M059J (cell line): Measurements from ENCODE around the gene SIK2. TPM values are rescaled to one million over a fixed set of nuclear protein-coding genes. Genes with fewer than 3 reads are reported as not detected.

Experiments used
- DNase-seq: peaks from one replicate; pipeline ENCODE4 v3.0.0-alpha.2; 2012; ENCODE audit warnings: low read depth
- total RNA-seq: library from RNA; depleted of rRNA; stranded (reverse); fragments of >200 nt; shearing (Covaris generic); gene quantifications from 2 replicates; pipeline ENCODE4 v1.2.3, GENCODE V29; 2014

SIK2 gene
- total RNA-seq, 1 experiment from 2014 or later, result 19.4 TPM

DNA sequence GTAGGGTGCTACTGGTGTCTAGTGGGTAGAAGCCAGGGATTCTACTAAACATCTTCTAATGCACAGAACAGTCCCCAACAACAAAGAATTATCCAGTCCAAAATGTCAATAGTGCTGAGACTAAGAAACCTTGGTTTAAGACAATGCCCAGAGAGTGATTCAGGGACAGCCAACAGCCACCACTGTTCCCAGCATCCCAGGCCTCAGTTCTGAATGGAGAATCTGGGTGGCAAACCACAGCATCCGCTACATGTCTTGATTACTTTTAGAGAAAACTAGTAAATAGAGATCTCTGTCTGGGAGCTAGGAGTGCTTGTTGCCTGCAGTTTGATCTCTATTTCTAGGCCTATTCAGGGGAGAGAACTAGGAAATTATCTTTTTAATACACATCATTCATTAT lies 20.9 kb upstream of the SIK2 start:
- DNase-seq, result no peak

DNA sequence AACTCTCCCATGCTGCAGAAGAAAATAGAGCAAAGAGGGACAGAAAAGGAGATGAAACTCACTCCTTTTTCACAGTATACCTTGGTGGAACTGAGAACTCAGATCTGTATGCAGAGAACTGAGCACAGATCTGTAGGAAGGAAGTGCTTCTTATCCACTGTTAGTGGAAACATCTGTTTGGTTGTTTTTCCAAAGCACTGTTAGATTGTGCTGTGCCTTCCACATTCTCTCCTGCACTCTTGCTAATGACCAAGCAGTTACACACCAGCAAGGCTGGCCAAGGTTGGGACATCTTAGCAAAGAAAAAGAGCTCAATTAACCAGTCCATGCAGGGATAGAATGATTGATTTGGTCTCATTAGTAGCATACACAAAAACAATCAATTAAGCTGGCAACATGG lies 20.1 kb upstream of the SIK2 start:
- no peak for DNase-seq

DNA sequence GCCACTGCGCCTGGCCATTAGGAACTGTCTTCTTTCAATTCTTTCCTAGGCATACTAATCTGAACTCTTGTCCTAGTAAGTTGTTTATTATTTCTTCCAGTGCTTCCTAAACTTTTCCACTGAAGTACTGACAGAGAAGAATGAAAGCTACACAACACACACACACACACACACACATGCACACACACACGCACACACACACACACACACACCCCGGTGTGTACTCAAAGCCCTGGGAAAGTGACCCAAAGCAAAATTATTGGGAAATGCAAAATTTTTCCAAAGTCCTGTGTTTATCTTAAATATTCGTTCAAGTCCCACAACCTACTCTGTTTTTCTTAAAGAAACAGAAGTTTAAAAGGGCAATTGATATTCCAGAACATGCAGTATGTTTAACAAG lies 19.4 kb upstream of the SIK2 start:
- DNase-seq, result no peak

DNA sequence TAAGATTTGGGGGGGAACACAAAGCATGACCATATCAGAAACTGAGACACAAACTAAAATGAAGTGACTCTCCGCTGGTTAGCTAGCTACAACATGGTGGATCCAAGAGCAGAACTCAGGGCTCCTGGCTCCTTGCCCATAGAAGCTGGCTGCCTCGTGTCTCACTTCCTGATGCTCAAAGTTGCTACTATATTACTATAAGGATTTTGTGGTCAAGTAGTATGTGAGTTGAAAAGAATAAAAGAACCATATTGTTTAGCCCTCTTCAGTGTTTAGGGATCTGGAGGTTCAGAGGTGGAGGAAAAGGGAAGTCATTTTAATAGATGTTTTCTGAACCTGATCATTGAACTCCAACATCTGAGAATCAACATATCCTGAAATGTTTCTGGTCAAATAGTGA lies 16.9 kb upstream of the SIK2 start:
- DNase-seq, result peak; percentile 80

DNA sequence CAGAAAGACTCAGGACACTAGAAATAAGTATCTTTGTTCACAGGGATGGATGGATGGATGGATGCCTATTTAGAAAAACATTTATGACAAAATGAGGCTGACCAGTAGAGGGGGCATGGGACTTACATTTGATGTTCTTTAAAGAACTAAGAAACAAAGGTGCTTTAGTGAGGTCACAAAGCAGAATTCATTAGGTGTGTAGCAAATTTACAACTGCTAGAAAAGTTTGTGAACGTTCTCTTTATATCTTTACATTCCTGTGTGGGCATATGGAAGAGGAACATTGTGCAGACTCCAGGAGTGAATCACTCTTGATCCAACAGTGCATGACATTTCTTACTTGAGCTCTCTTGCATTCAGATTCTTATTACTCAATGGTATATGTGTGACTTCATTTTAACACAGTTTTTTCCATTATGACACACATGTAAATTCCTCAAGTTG lies 15.8 kb upstream of the SIK2 start:
- peak; percentile 64 for DNase-seq

DNA sequence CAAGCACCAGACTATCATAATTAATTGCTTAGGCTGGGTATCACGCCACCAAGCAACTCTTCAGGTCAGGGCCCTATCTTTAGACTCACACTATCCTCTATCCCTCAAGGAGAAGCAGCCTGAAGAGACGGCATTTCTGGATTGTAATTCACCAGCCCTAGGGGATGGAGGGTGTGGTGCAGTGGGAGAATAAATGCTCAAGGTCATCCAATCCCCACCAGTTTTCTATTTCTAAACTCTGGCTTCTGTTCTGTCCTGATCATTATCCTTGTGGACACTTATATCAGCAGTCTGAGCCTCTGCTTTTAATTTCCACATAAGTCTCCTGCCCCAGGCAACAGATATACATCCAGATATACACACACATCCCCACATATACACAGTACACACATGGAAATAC lies 13.1 kb upstream of the SIK2 start:
- no peak for DNase-seq

DNA sequence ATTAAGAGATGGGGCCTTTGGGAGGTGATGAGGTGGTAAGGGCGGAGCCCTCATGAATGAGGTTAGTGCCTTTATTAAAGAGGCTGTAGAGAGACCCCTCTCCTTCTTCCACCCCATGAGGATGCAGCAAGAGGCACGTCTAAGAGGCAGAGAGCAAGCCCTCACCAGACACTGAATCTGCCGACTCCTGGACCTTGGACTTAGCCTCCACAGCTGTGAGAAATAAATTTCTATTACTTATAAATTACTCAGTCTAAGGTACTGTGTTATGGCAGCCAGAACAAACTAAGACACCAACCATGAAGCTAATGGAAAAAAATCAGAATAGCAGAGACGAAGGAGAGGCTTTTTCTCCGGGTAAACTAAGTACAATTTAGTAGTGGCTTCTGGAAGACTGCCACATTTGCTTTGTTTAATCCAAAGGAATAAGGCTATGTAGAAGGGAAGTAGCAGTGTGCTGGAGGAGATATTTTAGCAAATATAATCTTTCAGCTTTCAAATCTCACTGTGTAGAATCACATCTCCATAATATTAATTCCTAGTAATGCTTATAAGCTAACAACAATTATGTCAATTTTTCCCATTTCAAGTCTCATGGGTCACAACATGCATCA lies 12.3 kb upstream of the SIK2 start:
- DNase-seq, result no peak

DNA sequence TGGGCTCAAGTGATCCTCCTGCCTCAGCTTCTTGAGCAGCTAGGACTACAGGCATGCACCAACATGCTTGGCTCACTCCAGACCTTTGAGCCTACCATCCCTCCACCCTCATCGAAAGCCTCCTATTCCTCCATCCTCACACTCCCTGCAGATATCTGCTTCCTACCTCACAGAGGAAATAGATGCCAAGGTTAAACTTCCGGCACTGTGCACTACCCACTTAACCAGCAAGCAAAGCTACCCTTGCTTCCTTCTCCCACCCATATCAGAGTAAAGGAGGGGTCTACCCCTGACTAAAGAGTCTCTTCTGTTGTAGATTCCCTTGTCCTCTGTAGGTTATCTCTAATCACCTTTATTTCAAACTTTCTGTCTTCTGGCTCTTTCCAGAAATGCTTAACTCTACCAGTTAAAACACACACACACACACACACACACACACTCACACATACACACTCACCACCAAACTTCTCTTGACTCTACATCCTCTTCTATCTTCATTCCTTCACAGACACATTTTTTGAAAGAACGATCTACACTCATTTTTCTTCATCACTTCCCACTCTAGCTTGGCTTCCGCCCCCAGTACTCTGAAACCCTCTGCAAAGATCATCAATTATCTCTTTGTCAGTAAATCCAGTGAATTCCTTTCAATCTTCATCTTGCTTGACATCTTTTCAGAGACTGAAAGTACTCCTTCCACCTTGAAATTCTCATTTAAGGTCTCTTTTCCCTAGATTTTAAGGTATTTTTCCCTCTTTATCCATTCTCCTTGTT lies 10.9 kb upstream of the SIK2 start:
- no peak for DNase-seq

DNA sequence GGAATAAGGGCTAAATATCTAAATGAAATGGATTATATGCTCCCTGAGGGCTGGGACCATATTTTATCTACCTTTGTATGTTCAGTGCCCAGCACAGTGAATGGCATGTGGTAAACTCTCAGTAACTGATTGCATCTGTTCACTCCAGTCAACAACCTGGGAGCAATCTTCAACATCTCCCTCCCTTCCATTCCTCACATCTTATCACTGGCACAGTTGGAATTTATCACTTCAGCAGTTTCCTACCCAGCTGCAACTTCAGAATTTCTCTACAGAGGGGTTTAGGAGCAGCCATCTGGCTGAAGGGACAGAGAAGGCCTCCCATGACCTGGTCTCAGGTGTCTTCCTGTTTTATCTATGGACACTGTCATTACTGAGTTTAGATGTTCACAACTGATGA lies 9.8 kb upstream of the SIK2 start:
- DNase-seq, result no peak

DNA sequence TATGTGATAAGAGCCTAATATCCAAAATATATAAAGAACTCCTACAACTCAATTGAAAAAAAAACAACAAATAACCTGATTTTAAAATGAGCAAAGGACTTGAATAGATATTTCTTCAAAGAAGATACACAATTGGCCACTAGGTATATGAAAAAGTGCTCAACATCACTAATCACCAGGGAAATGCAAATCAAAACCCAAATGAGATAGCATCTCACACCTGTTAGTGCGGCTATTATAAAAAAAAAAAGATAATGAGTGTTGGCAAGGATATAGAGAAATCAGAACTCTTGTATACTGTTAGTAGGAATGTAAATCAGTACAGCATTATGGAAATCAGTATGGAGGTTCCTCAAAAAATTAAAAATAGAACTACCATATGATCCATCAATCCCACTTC lies 5.9 kb upstream of the SIK2 start:
- no peak for DNase-seq

DNA sequence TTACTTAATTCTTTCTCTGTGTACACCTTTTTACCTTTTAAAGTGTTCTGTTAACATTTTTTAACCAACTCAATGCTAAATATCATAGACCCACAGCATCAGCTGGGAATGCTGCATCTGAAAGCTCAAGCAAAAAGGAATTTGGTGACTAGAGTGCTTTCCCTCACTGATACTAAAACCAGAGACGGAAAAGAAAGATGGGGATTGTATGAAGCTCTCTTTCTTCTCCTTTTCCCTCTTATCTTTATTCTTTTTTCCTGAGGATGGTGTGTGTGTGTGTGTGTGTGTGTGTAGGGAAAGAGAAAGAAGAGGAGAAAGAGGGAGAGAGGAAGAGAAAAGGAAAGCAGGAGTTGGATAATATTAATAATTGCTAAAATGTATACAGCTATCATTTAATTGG lies 4.1 kb upstream of the SIK2 start:
- no peak for DNase-seq

DNA sequence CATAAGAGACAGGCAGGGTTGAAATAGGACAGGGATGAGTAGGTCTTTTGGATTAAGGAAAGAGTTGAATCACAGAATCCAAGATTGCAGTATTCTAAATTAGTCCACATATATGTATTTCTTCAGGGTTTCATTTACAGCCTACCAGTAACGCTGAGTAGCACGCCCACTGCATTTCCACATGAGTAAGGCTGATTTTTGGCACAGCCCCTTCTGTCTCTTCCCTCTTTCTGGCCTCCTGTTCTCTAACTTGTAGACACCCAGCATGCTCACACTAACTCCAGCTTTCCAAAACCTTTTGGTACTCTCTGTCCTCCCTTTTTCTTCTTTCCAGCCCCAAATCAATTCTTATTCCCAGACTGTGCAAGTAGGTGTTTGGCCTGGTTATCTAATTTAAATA lies 3.7 kb upstream of the SIK2 start:
- DNase-seq, result no peak

DNA sequence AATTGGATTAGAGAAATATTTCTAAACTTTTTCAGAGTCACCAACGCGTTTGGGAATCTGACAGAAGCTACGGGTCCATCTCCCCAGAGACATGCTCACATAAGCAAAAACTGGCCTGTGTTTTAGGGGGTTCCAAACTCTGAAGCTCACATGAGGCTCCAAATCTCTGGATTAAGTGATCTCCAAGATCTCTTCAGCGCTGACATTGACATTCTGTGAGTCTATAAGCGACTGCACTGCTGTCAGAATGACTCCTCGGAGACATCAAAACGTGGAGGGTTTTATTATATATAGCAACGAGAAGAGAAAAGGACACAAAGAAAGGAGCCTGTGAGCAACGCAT lies 642 bp upstream of the SIK2 start:
- no peak for DNase-seq

DNA sequence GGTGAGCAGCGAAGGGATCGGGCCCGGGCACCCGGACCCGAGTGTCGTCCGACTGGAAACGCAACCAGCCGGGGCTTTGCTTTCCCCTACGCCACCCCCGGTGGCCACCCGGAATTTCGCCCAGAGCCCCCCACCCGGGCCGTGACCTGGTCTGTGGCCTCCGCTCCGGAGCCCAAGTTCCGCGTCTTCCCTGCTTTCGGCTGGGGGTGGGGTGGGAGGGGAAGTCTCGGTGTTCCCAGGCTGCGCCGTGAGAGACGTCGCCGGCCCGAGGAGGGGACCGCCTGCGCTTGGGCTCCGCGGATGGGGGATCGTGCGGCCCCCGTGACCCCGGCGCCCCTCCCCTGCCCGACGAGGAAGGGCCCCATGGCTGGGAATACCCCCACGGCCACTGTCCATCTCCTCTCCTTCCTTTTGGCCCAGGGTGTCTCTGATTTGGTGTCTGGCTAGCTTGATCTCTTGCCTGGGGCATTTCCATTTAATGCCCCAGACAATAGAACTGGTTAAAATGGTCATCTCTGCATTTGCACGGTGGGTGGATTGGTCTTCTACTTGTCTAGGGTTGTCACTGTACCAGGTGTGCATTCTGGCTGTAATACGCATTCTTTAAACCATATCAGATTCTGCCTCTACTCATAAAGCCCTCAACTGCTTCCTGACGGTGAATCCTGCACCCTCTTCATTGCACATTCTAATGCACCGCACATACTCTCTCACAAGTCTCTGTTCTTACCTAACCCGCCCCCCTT lies 789 bp downstream of the SIK2 start:
- peak; percentile 53 for DNase-seq

DNA sequence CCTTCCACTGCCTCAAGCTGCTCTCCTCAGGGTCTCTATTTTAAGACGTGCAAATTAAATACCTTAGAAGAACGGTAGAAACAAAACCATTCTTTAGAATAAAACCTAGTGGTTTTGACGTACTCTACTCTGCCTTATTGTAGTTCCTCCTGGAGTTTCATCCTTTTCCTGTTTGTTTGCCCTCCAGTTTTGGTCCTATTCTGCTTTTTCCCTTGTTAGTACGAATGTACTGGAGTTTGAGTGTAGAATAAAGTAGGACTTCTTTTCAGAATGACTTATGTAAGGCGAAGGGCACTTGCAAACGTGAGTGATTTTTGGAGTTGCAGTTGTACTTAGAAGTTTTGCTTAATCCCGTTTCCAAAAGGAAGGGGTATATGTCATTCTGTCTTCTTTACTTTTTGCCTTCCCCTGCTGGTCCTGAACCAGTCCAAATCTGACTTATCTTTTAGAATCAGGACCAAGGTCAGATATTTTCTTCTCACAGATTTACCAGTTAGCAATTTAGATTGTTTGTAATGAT lies 1.4 kb downstream of the SIK2 start:
- peak; percentile 20 for DNase-seq

DNA sequence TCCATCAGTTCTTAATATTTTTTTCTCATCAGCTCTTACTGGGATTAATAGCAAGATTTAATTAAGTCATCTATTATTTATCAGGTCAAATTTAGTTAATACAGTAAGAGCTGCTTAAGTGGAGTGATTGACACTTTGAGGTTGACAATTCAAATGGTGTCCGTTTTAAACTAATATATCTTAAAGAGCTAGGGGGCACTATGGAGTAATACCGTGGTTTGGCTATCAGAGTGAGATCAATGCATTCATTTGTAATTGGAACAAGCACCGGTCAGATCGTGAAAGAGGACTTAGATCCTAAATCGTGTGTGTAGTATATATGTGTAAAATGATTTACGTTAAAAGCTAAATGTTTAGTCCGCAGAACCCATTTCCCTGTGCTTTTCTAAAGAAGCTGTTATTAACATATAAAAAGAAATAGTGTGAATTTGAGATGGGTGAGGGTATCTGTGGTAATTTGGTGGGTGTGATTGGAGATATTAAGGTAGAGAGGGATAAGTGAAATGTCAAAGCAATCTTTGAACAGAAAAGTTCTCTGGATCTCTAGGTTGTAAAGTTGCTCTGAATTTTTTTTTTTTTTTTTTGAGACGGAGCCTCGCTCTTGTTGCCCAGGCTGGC lies 2.3 kb downstream of the SIK2 start:
- peak; percentile 59 for DNase-seq

DNA sequence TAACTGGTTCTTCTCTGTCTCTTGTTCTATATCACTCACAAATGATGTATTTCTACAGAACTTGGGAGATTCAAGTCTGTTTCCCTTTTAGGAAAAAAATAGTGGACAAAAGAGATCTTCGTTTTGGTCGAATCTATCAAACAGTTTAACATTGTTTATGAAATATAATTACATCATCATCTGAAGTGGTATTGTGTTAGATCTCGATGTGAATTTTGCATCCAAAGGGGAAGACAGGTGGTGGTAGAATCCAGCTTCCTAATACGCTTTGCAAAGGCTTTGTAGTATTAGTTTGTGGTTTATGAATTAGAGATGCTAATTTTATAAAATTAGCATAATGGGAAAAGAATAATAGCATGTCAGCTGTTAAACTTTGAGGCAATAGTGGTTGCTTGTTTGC lies 3.4 kb downstream of the SIK2 start:
- DNase-seq, result no peak

DNA sequence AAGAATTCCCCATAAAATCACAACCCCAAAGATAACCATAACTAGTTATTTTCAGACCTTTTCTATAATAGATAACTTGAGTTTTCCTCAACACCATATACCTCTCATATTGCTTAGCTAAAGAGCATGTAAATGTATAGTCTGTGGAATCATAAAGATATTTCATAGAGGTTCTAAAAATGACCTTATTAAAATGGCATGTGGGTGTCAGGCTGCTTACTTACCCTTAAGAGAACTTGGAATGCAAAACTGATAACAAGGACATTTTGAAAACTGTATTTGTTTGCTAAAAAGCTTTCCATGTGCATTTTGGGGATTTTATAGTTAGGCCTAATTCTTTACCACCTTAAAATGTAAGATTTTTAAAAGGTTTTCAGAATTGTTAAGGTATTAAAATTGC lies 4.7 kb downstream of the SIK2 start:
- no peak for DNase-seq

DNA sequence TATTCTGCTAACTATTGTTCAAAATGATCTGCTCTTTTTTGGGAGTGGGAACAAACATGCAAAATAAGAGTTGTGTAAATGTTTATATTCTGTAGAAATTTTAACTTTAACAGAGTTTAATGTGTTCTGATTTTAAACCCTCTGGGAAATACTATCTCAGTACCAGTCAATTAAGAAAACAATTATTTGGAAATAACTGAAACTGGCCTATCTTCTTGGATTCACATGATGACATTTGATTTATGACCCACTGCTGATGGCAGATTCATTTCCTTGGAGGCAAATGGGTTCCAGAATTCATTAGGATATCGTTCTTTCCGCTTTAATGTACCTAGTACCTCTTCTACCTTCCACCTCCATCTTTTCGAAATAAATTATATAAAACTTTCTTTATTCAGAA lies 5.5 kb downstream of the SIK2 start:
- no peak for DNase-seq

DNA sequence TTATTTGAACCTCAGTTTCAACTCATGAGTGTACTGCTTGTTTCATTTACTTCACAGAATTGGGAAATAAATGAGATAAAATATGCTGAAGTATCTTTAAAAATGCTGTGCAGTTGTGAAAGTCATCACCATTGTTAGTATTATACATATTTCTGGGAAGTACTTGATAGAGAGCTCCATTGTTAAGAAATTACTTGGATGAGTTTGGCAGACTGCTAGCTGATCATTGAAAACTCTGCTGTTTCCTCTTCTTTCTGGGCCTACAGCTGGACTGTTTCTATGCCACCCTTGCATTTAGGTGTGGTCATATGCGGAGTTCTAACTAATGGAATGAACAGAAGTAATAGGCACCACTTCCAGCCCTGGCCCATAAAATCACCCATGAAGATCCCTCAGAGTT lies 10.0 kb downstream of the SIK2 start:
- DNase-seq, result no peak

DNA sequence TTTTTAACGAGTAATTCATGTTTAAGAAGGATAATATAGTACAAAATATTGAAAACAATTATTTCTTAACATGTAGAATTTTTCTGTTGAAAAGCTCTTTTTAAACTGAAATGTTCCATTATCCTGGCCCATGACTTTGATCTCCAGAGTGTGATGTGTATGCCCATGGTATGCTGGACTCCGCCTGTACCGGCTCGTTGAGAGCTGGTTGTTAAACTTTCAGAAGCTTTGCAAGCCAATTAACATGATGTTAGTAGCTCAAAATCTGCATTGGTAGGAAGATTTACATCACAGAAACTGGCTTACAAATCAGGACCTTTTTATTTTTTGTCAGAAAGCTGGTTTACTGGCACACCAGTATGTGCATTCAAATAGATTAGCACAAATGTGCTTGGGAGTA lies 15.0 kb downstream of the SIK2 start:
- no peak for DNase-seq

DNA sequence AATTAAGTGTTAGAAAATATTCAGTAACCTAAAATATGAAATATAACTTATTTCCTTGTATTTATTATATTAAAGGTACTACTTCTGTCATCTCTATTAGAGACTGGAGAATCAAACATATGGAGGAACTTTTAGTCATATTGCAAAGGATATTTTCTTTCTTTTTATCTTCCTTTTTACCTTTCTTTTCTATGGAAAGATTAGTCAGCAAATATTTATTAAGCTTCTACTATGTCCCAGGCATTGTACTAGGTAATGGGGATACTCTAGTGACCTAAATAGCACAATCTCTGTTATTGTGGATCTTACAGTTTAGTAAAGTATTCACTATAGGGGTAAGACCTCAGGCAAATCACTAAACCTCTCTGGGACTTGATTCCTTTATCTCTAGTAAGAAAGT lies 18.3 kb downstream of the SIK2 start:
- DNase-seq, result no peak
